ENCODE data around the gene YTHDC2. TPM values are rescaled to one million over a fixed set of nuclear protein-coding genes. Genes with fewer than 3 reads are reported as not detected.

The YTHDC2 gene
- total RNA-seq, 2 donors from 2014 or later = 17.7 to 32.0 TPM

GRCh38 chr5:113490317-113490716 is 23.2 kb upstream of the YTHDC2 start:
- Histone ChIP-seq H3K4me3 (no peak overlapping the region), H3K27me3 (replicated peaks; ENCODE audit: insufficient read depth) (no peaks in the 10 kb centered on the region), H3K9me3 (no peaks in the 10 kb centered on the region), H3K27ac (no peak overlapping the region), H3K36me3 (no peaks in the 10 kb centered on the region), H3K4me1 (replicated peaks) (no peaks in the 10 kb centered on the region)
- no peak for DNase-seq (ENCODE audit: low spot score)
- TF ChIP-seq CTCF (IDR thresholded peaks at IDR 0.05) (no peak), POLR2AphosphoS5 (IDR thresholded peaks at IDR 0.05) (no peak), POLR2A (IDR thresholded peaks at IDR 0.05) (no peak)
- intact Hi-C loops (cut with DNase I) = no loop called here
- 97% methylated on average over 3 of the region's 3 CpGs for WGBS

- WGBS = 91% methylated on average over 2 of the region's 2 CpGs
Observed at GRCh38 chr5:113491022-113491421, 22.5 kb upstream of the YTHDC2 start.

GRCh38 chr5:113493446-113493845 is 20.0 kb upstream of the YTHDC2 start:
- Histone ChIP-seq H3K4me3 (no peak overlapping the region), H3K9me3 (no peaks in the 10 kb centered on the region), H3K27ac (no peak overlapping the region), H3K27me3 (replicated peaks; ENCODE audit: insufficient read depth) (no peaks in the 10 kb centered on the region), H3K36me3 (no peaks in the 10 kb centered on the region), H3K4me1 (replicated peaks) (no peaks in the 10 kb centered on the region)
- WGBS = 93% methylated on average over 1 of the region's 1 CpG
- TF ChIP-seq POLR2AphosphoS5 (IDR thresholded peaks at IDR 0.05) (no peak), CTCF (IDR thresholded peaks at IDR 0.05) (no peak), POLR2A (IDR thresholded peaks at IDR 0.05) (no peak)
- intact Hi-C loops (cut with DNase I) = no loop called here
- no peak for DNase-seq (ENCODE audit: low spot score)

More at GRCh38 chr5:113491022-113491421, 22.5 kb upstream of the YTHDC2 start:
- no peaks in the 10 kb centered on the region for H3K9me3 ChIP-seq
- no peaks in the 10 kb centered on the region for H3K27me3 ChIP-seq (replicated peaks; ENCODE audit: insufficient read depth)
- DNase-seq (ENCODE audit: low spot score) = no peak
- no peak overlapping the region for H3K27ac ChIP-seq
- H3K4me3 ChIP-seq = no peak overlapping the region
- no peaks in the 10 kb centered on the region for H3K36me3 ChIP-seq
- no peaks in the 10 kb centered on the region for H3K4me1 ChIP-seq (replicated peaks)
- intact Hi-C loops (cut with DNase I) = no loop called here
- TF ChIP-seq CTCF (IDR thresholded peaks at IDR 0.05) (no peak), POLR2AphosphoS5 (IDR thresholded peaks at IDR 0.05) (no peak), POLR2A (IDR thresholded peaks at IDR 0.05) (no peak)

DNA sequence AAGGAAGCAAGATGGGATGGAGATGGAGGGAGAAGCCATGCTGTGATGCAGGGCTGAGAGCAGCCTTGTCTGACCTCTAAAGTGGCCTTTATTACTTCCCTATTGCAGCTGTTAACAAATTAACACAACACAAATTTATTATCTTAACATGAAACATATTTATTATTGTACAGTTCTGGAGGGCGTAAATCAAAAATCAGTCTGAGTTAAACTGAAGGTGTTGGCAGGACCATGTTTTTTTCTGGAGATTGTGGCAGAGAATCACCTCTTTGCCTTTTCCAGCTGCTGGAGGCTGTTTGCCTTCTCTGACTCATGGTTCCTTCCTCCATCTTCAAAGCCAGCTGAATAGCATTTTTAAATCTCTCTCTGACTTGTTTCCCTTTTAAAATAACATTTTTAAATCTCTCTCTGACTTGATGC is 18.1 kb upstream of the YTHDC2 start:
- WGBS = 69% methylated on average over 1 of the region's 1 CpG
- H3K27me3 ChIP-seq (replicated peaks; ENCODE audit: insufficient read depth) = no peaks in the 10 kb centered on the region
- intact Hi-C loops (cut with DNase I) = no loop called here
- H3K36me3 ChIP-seq = no peaks in the 10 kb centered on the region
- no peak for DNase-seq (ENCODE audit: low spot score)
- H3K4me1 ChIP-seq (replicated peaks) = no peaks in the 10 kb centered on the region
- no peak overlapping the region for H3K27ac ChIP-seq
- H3K9me3 ChIP-seq = no peaks in the 10 kb centered on the region
- TF ChIP-seq POLR2AphosphoS5 (IDR thresholded peaks at IDR 0.05) = no peak
- TF ChIP-seq CTCF (IDR thresholded peaks at IDR 0.05) = no peak
- no peak for TF ChIP-seq POLR2A (IDR thresholded peaks at IDR 0.05)
- H3K4me3 ChIP-seq = no peak overlapping the region

GRCh38 chr5:113502073-113502472 is 11.4 kb upstream of the YTHDC2 start:
- no peak for DNase-seq (ENCODE audit: low spot score)
- no peak for TF ChIP-seq POLR2A (IDR thresholded peaks at IDR 0.05)
- TF ChIP-seq CTCF (IDR thresholded peaks at IDR 0.05) = no peak
- no peak for TF ChIP-seq POLR2AphosphoS5 (IDR thresholded peaks at IDR 0.05)
- Histone ChIP-seq H3K27ac (no peak overlapping the region), H3K4me3 (no peak overlapping the region), H3K36me3 (no peaks in the 10 kb centered on the region), H3K4me1 (replicated peaks) (no peaks in the 10 kb centered on the region), H3K9me3 (no peaks in the 10 kb centered on the region), H3K27me3 (replicated peaks; ENCODE audit: insufficient read depth) (no peaks in the 10 kb centered on the region)
- intact Hi-C loops (cut with DNase I) = no loop called here
- 94% methylated on average over 3 of the region's 3 CpGs for WGBS
